HG03025 (cell line): ENCODE data around the gene CDK1.

Experiments used
- ATAC-seq: cut with Tn5 transposase; IDR thresholded peaks from one replicate; pipeline ENCODE4 v1.9.1; 2021; ENCODE audit warnings: mild to moderate bottlenecking, moderate library complexity; ENCODE audit not compliant: unreplicated experiment, low FRiP score

The CDK1 gene

DNA sequence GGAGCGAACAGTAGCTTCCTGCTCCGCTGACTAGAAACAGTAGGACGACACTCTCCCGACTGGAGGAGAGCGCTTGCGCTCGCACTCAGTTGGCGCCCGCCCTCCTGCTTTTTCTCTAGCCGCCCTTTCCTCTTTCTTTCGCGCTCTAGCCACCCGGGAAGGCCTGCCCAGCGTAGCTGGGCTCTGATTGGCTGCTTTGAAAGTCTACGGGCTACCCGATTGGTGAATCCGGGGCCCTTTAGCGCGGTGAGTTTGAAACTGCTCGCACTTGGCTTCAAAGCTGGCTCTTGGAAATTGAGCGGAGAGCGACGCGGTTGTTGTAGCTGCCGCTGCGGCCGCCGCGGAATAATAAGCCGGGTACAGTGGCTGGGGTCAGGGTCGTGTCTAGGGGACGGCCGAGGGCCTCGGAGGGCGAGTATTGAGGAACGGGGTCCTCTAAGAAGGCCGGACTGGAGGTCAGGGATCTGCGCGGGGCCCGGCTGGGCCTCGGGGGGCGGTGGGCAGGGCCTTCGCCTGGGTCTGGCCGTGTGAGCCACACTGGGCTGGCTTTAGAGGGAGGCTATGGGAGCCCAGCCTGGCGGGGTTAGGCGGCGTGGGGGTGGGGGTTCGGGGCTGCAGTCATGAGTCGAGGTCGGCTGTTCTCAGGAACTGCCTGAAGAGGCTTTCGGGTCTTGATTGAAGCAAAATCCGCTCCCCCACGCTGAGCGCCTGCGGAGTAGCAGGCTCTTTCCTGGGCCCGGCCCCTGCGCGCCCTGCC lies at the start of gene CDK1:
Gene CDK1 (plus strand): TSS at position 265 of the 757 bp plus-strand sequence. CDS start 1,688 bp downstream, outside the sequence.
- peak; percentile 97 for ATAC-seq

- no peak for ATAC-seq
Measured at GRCh38 chr10:60729106-60729505, 49.2 kb upstream of the CDK1 start.

DNA sequence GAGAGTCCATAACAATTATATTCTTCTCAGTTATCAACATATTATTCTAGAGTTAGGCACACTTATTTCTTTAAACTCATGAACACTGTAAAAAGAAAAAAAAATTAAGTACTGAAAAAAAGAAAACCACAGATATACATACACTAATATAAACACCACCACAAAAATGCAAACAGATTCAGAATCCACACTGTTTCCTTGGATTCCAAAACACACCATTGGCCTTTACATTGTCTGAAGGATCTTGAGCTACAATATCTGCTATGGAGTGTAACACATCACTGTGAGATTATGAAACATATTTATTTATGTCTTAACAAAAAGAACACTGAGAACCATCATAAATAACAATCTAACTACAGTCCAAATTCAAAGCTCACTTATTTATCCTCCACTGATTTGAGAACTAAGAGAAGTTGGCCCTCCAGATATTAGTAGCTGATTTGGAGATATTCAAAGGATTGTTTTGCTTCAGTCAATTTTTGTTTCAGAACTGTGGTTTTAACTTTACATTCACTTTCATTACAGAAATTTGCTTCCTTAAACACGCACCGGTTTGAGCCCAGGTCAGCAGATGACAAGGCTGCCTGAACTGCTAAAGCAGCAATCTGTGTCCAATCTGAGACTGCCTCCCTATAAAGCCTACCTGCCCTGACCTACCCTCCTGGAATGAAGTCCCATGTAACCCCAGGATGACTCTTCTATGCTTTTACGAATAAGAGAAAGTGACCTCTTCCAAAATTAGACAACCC lies 47.0 kb upstream of the CDK1 start:
- peak; percentile 79 for ATAC-seq

DNA sequence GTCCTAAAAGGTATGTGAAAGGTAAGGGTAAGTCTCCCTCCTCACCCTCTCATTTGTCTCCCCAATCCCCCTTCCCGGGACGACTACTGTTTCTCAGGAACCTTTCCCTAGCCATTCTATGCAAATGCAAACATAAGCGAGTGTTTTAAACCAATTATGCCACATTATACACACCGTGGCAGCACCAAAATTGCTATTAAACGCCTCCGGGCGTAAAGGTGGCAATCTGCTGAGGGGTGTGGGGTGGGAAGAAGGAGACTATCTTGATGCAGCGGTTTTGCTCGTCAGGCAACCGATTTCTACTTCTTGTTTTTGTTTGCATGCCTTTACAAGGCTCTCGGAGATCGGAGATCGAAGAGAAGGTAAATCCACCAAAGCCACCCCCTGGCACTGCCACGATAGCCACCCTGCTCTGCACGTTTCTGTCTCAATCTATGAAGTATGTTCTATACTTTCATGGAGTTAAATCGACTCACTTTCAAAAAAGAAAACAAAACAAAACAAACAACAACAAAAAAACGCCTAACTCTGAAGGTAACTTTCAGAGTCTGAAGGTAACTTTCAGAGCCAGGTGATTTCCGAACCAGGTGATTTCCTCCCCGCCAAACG lies 46.0 kb upstream of the CDK1 start:
- no peak for ATAC-seq

- no peak for ATAC-seq
Measured at GRCh38 chr10:60732807-60733516, 45.3 kb upstream of the CDK1 start.

- no peak for ATAC-seq
Measured at GRCh38 chr10:60733517-60733822, 44.8 kb upstream of the CDK1 start.

DNA sequence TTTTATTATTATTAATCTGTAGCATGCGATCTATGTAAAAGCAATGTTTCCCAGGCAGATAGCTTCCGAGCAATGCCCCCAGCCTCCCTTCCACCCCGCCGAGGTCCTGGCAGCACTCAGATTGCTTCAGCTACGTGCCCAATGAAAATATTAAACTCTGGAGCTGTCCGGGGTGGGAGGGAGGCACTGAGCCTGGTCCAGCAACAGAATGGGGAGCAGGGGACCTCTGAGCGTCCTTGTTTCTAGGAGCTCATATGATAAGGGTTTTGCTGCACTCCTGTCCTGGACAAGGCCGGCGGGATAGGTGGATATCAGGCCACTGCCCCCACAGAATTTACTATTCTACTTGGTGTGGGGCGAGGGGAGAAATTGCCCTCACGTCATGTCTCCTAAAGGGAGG lies 44.5 kb upstream of the CDK1 start:
- no peak for ATAC-seq

- ATAC-seq = no peak
Measured at GRCh38 chr10:60734226-60734625, 44.1 kb upstream of the CDK1 start.

- no peak for ATAC-seq
Measured at GRCh38 chr10:60735244-60735643, 43.0 kb upstream of the CDK1 start.

GRCh38 chr10:60737242-60737641 lies 41.0 kb upstream of the CDK1 start:
- ATAC-seq = no peak

DNA sequence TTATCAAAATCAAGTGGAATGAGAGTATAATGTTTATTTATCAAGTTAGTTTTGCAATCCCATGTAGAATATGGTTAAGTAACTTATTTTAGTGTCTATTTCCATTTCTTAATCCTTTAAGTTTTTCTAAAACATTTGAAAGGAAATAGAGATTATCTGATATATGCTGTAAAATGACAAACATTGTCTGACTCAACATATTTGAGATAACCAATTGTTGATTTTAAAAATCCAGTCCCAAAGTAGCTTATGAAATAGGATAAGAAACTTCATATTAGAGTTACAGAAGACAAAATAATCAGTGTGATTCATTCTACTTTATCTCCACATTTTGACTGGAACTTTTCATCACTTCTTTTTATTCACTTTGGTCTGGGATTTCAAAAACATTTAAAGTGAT lies 38.7 kb upstream of the CDK1 start:
- no peak for ATAC-seq

- ATAC-seq = no peak
Measured at GRCh38 chr10:60742512-60742911, 35.8 kb upstream of the CDK1 start.

- ATAC-seq = no peak
Measured at GRCh38 chr10:60747817-60748469, 30.3 kb upstream of the CDK1 start.

- ATAC-seq = no peak
Measured at GRCh38 chr10:60753152-60753551, 25.1 kb upstream of the CDK1 start.

DNA sequence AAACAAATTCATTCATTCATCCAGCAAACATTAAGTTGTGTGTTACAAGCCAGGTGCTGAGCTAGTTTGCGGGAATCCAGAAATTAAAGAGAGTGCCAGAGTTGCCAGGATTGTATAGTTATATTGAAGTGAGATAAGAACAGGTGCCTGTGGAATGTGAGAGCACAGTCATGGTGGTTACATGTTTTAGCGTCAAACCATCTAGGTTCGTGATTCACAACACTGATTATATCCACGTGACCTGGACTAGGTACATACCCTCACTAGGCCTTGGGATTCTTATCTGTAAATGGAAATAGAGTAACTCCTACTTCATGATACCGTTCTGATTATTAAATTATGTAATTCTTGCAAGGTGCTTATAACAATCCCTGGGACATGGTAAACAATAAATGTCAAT lies 24.5 kb upstream of the CDK1 start:
- no peak for ATAC-seq

DNA sequence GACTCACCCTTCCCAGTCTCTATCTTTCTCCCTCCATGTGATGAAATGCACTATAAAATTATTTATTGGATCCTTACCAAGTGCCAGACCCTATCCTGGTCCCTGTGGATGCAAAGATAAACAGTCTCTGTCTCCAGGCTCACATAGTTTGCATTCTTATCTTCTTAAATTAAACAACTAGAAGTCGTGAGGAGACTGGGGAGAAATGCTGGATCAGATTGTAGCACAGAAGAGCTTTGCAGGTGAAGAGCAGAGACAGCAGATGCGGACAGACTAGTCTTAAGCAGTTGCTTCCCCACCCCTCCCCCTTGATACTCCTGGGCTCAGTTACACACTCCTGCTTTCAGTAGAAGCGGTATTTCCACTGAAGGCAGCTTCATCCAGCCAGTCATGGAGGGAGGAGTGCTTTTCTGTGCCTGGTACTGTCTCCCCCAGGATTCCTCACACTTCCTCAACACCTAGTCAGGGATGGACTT lies 20.8 kb upstream of the CDK1 start:
- ATAC-seq = no peak

DNA sequence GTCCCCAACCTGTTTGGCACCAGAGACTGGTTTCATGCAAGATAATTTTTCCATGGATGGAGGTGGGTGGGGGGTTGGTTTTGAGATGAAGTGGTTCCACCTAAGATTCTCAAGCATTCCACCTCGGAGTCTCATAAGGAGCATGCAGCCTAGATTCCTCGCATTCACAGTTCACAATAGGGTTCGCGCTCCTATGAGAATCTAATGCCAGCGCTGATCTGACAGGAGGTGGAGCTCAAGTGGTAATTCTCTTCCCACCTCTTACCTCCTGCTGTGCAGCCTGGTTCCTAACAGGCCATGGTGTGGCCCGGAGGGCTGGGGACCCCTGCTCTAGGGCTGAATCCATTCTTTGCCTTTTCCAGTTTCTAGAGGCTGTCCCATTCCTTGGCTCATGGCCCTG lies 19.1 kb upstream of the CDK1 start:
- ATAC-seq = no peak

DNA sequence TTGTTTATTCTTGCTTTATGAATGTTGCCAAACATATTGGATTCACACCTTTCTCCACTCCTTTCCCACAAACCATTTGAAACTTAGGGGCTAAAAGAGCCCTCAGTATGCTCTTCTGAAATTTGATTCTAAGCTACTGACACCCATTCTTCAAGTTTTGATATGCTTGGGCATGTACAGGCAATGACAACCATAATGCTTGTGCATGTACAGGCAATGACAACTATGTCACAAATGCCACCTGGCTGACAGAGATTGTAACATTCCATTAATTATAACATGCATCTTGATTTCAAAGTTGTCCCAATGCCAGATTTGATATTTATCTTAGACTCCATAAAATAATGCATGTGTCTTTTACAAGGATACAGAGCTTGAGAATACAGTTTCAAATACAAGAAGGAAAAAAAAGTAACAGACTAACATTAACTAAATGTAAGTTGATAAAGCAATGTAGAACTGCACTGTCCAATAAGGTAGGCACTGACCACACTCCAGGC lies 17.5 kb upstream of the CDK1 start:
- ATAC-seq = no peak

GRCh38 chr10:60762554-60762953 lies 15.7 kb upstream of the CDK1 start:
- ATAC-seq = no peak

GRCh38 chr10:60767424-60767823 lies 10.9 kb upstream of the CDK1 start:
- no peak for ATAC-seq
